Lower lobe of right lung (tissue), 2 donors: ENCODE results near the gene PCDHA1. TPM values are rescaled to one million over a fixed set of nuclear protein-coding genes. Genes with fewer than 3 reads are reported as not detected.

Experiments used
- ATAC-seq, 2 donors: fragments of 200-7000 bp; cut with Tn5 transposase; one replicate each; pipeline ENCODE4 v1.9.1; 2020 to 2022; ENCODE audit warnings: mild to moderate bottlenecking in 2 of 2, moderate library complexity in 2 of 2
- DNase-seq: peaks from one replicate; pipeline ENCODE4 v3.0.0-alpha.2; 2020
- H3K27ac ChIP-seq: fragments of 200-600 bp; one replicate; pipeline ENCODE4 v1.8.0; 2022
- H3K27me3 ChIP-seq: fragments of 200-600 bp; one replicate; pipeline ENCODE4 v1.8.0; 2022; ENCODE audit warnings: low read depth
- H3K36me3 ChIP-seq: fragments of 200-600 bp; one replicate; pipeline ENCODE4 v1.8.0; 2022; ENCODE audit warnings: mild to moderate bottlenecking
- H3K4me1 ChIP-seq: fragments of 200-600 bp; one replicate; pipeline ENCODE4 v1.8.0; 2022
- H3K4me3 ChIP-seq: fragments of 200-600 bp; one replicate; pipeline ENCODE4 v1.8.0; 2022; ENCODE audit warnings: mild to moderate bottlenecking
- H3K9me3 ChIP-seq: fragments of 200-600 bp; one replicate; pipeline ENCODE4 v1.8.0; 2022
- intact Hi-C: fragments of 100-400 bp; cut with DNase I; formaldehyde crosslinking; loops from one replicate; pipeline ENCODE4 v1.11.0; 2022
- long read RNA-seq: library from polyadenylated mRNA; unstranded; transcript quantifications from one replicate; pipeline ENCODE4 v2.0.0, GENCODE V29; 2021
- total RNA-seq: library from RNA; stranded (reverse); fragmentation: NEBNext Ultra II Directional; extraction: Animal tissue kit (Norgen Biotek cat#: 25700); gene quantifications from one replicate; pipeline ENCODE4 v1.2.1, GENCODE V29; 2021
- TF ChIP-seq, protein P1 (sequence below): fragments of 200-600 bp; IDR thresholded peaks from one replicate; pipeline ENCODE4 v1.8.0; 2022; ENCODE audit warnings: antibody characterized with exemption, mild to moderate bottlenecking
- donor health status: DM: no; HTN: yes; CAD: no; lungs with severe emphysema.

The PCDHA1 gene
- not detected for total RNA-seq
- long read RNA-seq: 0 reads

DNA sequence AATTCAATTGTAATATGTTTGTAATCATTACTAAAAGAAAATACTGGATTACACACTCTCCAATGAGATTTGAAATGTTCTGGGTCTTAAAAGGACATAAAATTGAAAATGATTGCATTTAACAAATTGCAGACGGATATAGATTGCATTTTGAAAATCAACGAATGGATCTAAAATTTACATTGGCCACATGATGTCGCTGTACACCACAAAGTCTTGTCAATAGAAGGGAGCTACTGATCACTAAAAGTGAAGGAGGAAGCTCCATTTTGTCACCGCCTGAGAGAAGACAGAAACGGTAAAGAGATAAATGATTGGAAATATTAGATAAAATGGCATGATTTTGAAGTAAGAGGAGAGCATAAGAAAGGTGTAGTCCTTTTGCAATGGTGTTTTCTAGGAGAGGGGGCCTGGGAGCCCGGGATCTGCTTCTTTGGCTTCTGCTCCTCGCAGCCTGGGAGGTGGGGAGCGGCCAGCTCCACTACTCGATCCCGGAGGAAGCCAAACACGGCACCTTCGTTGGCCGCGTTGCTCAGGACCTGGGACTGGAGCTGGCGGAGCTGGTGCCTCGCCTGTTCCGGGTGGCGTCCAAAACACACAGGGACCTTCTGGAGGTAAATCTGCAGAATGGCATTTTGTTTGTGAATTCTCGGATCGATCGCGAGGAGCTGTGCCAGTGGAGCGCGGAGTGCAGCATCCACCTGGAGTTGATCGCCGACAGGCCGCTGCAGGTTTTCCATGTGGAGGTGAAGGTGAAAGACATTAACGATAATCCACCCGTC is at the start of gene PCDHA1:
PCDHA1 (plus strand) TSS at position 236 of the 782 bp plus-strand sequence.
- intact Hi-C loops: no loop called here
- peak; percentile 29 for DNase-seq
- Histone ChIP-seq H3K27me3 (peaks cover 17% of the 10 kb centered on the region), H3K4me3 (no peak within 1 kb of the TSS), H3K27ac (no peak within 1 kb of the TSS), H3K9me3 (peaks cover 57% of the 10 kb centered on the region), H3K36me3 (no peaks in the 10 kb centered on the region), H3K4me1 (no peaks in the 10 kb centered on the region)
- TF ChIP-seq, protein P1, sequence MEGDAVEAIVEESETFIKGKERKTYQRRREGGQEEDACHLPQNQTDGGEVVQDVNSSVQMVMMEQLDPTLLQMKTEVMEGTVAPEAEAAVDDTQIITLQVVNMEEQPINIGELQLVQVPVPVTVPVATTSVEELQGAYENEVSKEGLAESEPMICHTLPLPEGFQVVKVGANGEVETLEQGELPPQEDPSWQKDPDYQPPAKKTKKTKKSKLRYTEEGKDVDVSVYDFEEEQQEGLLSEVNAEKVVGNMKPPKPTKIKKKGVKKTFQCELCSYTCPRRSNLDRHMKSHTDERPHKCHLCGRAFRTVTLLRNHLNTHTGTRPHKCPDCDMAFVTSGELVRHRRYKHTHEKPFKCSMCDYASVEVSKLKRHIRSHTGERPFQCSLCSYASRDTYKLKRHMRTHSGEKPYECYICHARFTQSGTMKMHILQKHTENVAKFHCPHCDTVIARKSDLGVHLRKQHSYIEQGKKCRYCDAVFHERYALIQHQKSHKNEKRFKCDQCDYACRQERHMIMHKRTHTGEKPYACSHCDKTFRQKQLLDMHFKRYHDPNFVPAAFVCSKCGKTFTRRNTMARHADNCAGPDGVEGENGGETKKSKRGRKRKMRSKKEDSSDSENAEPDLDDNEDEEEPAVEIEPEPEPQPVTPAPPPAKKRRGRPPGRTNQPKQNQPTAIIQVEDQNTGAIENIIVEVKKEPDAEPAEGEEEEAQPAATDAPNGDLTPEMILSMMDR: no peak
- ATAC-seq: no peak

DNA sequence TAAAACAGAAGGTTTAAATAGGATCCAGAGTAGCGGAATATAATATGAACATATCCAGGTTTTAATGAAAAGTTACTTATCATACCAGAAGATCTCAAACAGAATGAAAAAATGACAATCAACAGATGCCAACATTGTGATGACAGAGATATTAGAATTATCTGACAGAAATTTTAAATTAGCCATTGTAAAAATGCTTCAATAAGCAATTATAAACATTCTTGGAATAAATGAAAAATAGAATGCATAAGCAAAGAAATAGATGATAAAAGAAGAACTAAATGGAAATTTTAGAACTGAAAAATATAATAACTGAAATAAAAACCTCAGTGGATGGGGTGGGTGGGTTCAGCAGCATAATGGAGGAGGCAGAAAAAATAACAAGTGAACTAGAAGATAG is 48.5 kb upstream of the PCDHA1 start:
- no peak overlapping the region for H3K4me3 ChIP-seq
- intact Hi-C loops: no loop called here

DNA sequence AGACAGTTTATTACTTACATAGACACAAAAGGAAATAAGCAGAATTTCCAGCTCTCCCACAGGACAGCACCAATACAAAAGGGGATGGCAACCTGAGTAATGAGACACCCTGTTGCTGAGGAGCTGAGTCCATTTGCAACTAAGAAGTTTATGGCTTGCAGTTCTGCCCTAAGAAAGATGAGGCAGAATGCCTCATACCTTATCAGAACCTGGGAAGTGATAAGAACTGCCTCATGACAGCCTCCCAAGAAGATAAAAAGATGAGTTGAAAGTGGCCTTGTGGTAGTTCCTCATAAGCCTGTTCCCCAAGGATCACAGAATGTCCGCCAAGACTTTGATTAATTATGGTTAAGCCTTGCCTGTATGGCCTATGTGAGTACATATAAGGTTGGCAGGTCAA is 44.0 kb upstream of the PCDHA1 start:
- peaks cover 7% of the 10 kb centered on the region for H3K9me3 ChIP-seq
- no peak for ATAC-seq
- no peaks in the 10 kb centered on the region for H3K36me3 ChIP-seq
- H3K27ac ChIP-seq: no peak overlapping the region
- H3K4me3 ChIP-seq: no peak overlapping the region
- H3K4me1 ChIP-seq: no peaks in the 10 kb centered on the region
- H3K27me3 ChIP-seq: peaks cover 5% of the 10 kb centered on the region
- intact Hi-C loops: no loop called here
- TF ChIP-seq, protein P1: no peak
- DNase-seq: no peak

More for the DNA sequence above, 48.5 kb upstream of the PCDHA1 start:
- H3K36me3 ChIP-seq: no peaks in the 10 kb centered on the region
- peaks cover 3% of the 10 kb centered on the region for H3K9me3 ChIP-seq
- H3K27me3 ChIP-seq: peaks cover 5% of the 10 kb centered on the region
- no peak overlapping the region for H3K27ac ChIP-seq
- ATAC-seq (no peak), DNase-seq (no peak)
- H3K4me1 ChIP-seq: no peaks in the 10 kb centered on the region
- TF ChIP-seq, protein P1: no peak

DNA sequence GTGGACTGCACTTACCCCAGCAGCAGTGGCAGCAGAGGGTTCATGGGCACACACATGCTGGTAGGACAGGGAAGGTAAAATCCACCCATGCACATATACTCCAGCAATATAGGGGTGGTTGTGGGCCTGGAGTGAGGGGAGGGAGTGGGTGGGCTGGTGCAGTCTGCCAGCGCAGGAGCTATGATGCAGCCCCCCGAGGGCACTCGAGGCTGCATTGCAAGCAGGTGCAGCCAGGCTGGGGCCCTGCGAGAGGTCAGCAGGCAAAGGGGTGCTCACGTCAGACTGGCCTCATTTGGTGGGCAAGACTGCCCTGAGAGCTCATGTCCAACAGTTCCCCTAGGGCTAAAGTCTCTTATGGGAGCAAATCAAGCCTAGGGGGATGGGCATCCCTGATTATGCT is 32.4 kb upstream of the PCDHA1 start:
- intact Hi-C loops: no loop called here
- Histone ChIP-seq H3K27ac (no peak overlapping the region), H3K9me3 (peaks cover 50% of the 10 kb centered on the region), H3K4me1 (no peaks in the 10 kb centered on the region), H3K36me3 (no peaks in the 10 kb centered on the region), H3K4me3 (no peak overlapping the region), H3K27me3 (no peaks in the 10 kb centered on the region)
- DNase-seq (no peak), ATAC-seq (no peak)
- TF ChIP-seq, protein P1: no peak

DNA sequence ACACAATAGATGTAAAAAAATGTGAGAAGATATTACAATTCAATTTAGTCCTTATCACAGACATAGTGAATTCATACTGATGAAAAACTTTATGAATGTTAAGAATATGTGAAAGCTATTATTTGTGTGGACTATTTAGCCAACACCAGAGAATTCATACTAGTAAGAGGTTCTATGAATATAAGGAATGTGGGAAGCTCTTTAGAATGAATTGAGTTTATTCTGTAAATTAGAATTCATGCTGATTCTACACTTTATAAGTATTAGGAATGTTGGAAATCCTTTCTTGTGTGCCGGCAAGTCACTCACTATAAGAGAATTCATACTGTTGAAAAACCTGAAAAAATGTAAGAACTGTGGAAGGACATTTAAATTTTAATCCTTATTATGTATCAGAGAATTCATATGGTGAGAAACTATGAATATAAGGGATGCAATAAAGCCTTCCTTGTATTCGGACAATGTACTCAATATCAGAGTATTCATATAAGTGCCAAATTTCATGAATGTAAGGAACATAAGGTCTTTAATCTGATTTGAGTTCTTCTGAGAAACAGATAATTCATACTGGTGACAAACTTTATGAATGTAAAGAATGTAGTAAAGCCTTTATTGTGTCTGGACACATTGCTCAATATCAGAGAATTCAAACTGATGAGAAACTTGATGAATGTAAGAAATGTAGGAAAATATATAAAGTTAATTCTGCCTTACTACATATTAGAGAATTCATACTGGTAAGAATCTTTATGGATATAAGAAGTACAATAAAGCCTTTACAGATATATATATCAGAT is 21.6 kb upstream of the PCDHA1 start:
- H3K9me3 ChIP-seq: peaks cover 97% of the 10 kb centered on the region
- intact Hi-C loops: no loop called here

More for the DNA sequence above, 21.6 kb upstream of the PCDHA1 start:
- Histone ChIP-seq H3K36me3 (no peaks in the 10 kb centered on the region), H3K27me3 (no peaks in the 10 kb centered on the region), H3K4me3 (no peak overlapping the region), H3K27ac (no peak overlapping the region), H3K4me1 (no peaks in the 10 kb centered on the region)
- TF ChIP-seq, protein P1: no peak
- DNase-seq (no peak), ATAC-seq (no peak)
